Endothelial cell of umbilical vein (primary cell): Measurements from ENCODE around the gene SLC22A4.
A peak's percentile ranks its signal among the peaks of the same experiment; 100 is the strongest.

ENCODE experiments used
- FOS ChIP-seq: IDR thresholded peaks from 2 replicates; pipeline ENCODE4 v1.6.1; 2011; ENCODE audit warnings: mild to moderate bottlenecking, low read length, moderate library complexity, borderline replicate concordance; ENCODE audit not compliant: insufficient read depth
- TF ChIP-seq, protein P1 (sequence below): IDR thresholded peaks from 2 replicates; pipeline ENCODE4 v1.6.1; 2011; ENCODE audit not compliant: insufficient read depth, insufficient read length
- TF ChIP-seq, protein P2 (sequence below), 2 donors: IDR thresholded peaks; 1 replicate in 1 of 2; 2 replicates in 1 of 2; pipeline ENCODE4 v1.5.1; 2011; ENCODE audit warnings: low read length in 2 of 2, mild to moderate bottlenecking in 2 of 2, moderate library complexity in 2 of 2, control low read depth in 1 of 2, inconsistent platforms in 1 of 2, low read depth in 1 of 2; ENCODE audit not compliant: insufficient read depth in 1 of 2; ENCODE audit errors: extremely low read depth in 1 of 2

DNA sequence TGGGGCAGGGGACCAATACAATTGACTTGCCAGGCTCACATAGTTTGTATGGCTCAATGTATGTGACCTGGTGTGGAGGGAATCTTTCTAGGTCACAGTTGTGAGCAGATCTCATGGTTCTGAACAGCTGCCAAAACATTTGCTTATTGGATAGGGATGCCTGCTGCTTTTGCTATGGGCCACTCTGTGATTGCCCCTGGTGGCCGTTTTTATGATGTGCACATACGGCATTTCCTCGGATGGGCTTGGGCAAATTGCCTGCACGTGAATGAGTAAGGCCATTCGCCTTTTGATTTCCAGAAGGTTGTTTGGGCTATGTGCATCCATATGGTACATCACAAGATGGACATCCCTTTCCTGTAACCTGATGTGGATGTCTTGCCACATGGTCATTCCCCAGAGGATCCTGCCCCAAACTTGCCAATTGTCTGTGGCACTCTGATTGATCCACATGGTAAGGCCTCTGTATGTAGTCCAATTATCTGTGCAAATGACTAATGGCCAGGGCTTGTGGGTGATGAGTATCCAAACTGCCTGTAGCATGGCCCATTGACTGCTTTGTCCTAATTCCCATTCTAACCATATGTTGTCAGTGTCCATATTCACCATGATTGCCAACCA lies 10.7 kb upstream of the SLC22A4 start:
- no peak for TF ChIP-seq FOS
- TF ChIP-seq, protein P1, sequence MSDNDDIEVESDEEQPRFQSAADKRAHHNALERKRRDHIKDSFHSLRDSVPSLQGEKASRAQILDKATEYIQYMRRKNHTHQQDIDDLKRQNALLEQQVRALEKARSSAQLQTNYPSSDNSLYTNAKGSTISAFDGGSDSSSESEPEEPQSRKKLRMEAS: no peak
- TF ChIP-seq, protein P2, sequence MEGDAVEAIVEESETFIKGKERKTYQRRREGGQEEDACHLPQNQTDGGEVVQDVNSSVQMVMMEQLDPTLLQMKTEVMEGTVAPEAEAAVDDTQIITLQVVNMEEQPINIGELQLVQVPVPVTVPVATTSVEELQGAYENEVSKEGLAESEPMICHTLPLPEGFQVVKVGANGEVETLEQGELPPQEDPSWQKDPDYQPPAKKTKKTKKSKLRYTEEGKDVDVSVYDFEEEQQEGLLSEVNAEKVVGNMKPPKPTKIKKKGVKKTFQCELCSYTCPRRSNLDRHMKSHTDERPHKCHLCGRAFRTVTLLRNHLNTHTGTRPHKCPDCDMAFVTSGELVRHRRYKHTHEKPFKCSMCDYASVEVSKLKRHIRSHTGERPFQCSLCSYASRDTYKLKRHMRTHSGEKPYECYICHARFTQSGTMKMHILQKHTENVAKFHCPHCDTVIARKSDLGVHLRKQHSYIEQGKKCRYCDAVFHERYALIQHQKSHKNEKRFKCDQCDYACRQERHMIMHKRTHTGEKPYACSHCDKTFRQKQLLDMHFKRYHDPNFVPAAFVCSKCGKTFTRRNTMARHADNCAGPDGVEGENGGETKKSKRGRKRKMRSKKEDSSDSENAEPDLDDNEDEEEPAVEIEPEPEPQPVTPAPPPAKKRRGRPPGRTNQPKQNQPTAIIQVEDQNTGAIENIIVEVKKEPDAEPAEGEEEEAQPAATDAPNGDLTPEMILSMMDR (IDR thresholded peaks at IDR 0.05; ENCODE audit: extremely low read depth in 1 of 2, insufficient read depth in 1 of 2, low read depth in 1 of 2, low read length in 2 of 2): peak; percentile 69 to 71
